K562 (cell line): ENCODE data around the gene LENEP. TPM values are rescaled to one million over a fixed set of nuclear protein-coding genes. Genes with fewer than 3 reads are reported as not detected.

Source experiments
- ATAC-seq: fragments of 200-7000 bp; cut with Tn5 transposase; 3 replicates; pipeline ENCODE4 v1.9.1; 2020; ENCODE audit warnings: moderate library complexity
- BruUV-seq: library from RNA; stranded (reverse); fragments of 400-500 nt; replicated peaks from 2 replicates; lab custom pipeline; 2021; lab: Mats Ljungman, UMichigan
- CTCF ChIA-PET: fragments of 300-600 bp; formaldehyde crosslinking; extraction: SDS; loops from one replicate; lab custom pipeline; 2021; ENCODE audit warnings: low intra/inter-chr PET ratio; lab: Yijun Ruan, JAX
- POLR2A ChIA-PET: fragments of 300-600, 350-650 bp; sonication (Branson Sonifier 250); formaldehyde crosslinking; extraction: SDS; loops from one replicate; lab custom pipeline; 2021; ENCODE audit warnings: antibody characterized with exemption, inconsistent platforms; lab: Yijun Ruan, JAX
- DNase-seq, 4 experiments: peaks; one replicate each; pipeline versions ENCODE4 v3.0.0 to v3.0.0-alpha.2; 2011 to 2018; ENCODE audit warnings: low spot score in 3 of 4, mixed read lengths in 3 of 4; ENCODE audit errors: extremely low read depth in 1 of 4
- FAIRE-seq: peaks from 2 replicates; lab custom pipeline; 2011; peaks lifted over from hg19 to GRCh38; lab: Jason Lieb, UNC
- H2AFZ ChIP-seq: 2 replicates; pipeline ENCODE4 v1.6.0; 2011; ENCODE audit warnings: low read depth, low read length, control low read depth, inconsistent platforms
- H3K27ac ChIP-seq: fragments of 200-600 bp; 3 replicates; pipeline ENCODE4 v1.8.0; 2011; ENCODE audit warnings: low read depth, mild to moderate bottlenecking, control low read depth, inconsistent platforms, low read length, moderate library complexity, mixed read lengths; ENCODE audit errors: extremely low read depth
- H3K27me3 ChIP-seq, 2 experiments: fragments of 300-600 bp in 1 of 2; 2 replicates in 1 of 2; 3 replicates in 1 of 2; pipeline versions ENCODE4 v1.6.0 to v1.8.0; 2011; ENCODE audit warnings: inconsistent platforms in 2 of 2, low read length in 2 of 2, mild to moderate bottlenecking in 1 of 2, mixed read lengths in 1 of 2, moderate library complexity in 1 of 2; ENCODE audit not compliant: control insufficient read depth in 2 of 2, insufficient read depth in 2 of 2
- H3K36me3 ChIP-seq: fragments of 300-600 bp; 3 replicates; pipeline ENCODE4 v1.8.0; 2011; ENCODE audit warnings: mild to moderate bottlenecking, low read length, inconsistent platforms; ENCODE audit not compliant: control insufficient read depth, insufficient read depth
- H3K4me1 ChIP-seq, 2 experiments: fragments of 200-600 bp in 1 of 2; replicated peaks in 1 of 2; 2 replicates in 1 of 2; 3 replicates in 1 of 2; pipeline versions ENCODE4 v1.5.1 to v1.8.0; 2011; ENCODE audit warnings: inconsistent platforms in 2 of 2, low read length in 2 of 2, mild to moderate bottlenecking in 1 of 2, mixed read lengths in 1 of 2, moderate library complexity in 1 of 2; ENCODE audit not compliant: control insufficient read depth in 2 of 2, insufficient read depth in 2 of 2
- H3K4me2 ChIP-seq: 2 replicates; pipeline ENCODE4 v1.6.1; 2011; ENCODE audit warnings: low read length, control low read depth, inconsistent platforms, mixed read lengths; ENCODE audit not compliant: insufficient read depth
- H3K4me3 ChIP-seq: fragments of 200-600 bp; sonication (generic), shearing (Covaris generic); 2 replicates; pipeline ENCODE4 v1.5.1; 2016; ENCODE audit warnings: control low read depth, inconsistent platforms
- H3K79me2 ChIP-seq: fragments of 200-600 bp; 3 replicates; pipeline ENCODE4 v1.8.0; 2011; ENCODE audit warnings: low read length, inconsistent platforms; ENCODE audit not compliant: control insufficient read depth, insufficient read depth
- H3K9ac ChIP-seq, 2 experiments: 2 replicates each; pipeline versions ENCODE4 v1.6.0 to v1.6.1; 2011; ENCODE audit warnings: low read depth in 2 of 2, low read length in 2 of 2, control low read depth in 1 of 2, inconsistent platforms in 1 of 2, mild to moderate bottlenecking in 1 of 2, mixed read lengths in 1 of 2; ENCODE audit not compliant: insufficient read depth in 1 of 2
- H3K9me1 ChIP-seq: one replicate; pipeline ENCODE4 v1.6.0; 2011; ENCODE audit warnings: inconsistent platforms, mild to moderate bottlenecking, low read length, moderate library complexity; ENCODE audit not compliant: control insufficient read depth, insufficient read depth
- H3K9me3 ChIP-seq: replicated peaks from 2 replicates; pipeline ENCODE4 v1.5.1; 2011; ENCODE audit warnings: low read depth, low read length, inconsistent platforms; ENCODE audit not compliant: control insufficient read depth, insufficient read depth
- H4K20me1 ChIP-seq: replicated peaks from 2 replicates; pipeline ENCODE4 v1.6.1; 2011; ENCODE audit warnings: low read length, inconsistent platforms, mixed read lengths; ENCODE audit not compliant: control insufficient read depth, insufficient read depth
- HMG20A ChIP-seq: fragments of 450-650 bp; formaldehyde crosslinking; conservative IDR thresholded peaks from 2 replicates; pipeline ENCODE4 v1.4.0; 2020; ENCODE audit warnings: mild to moderate bottlenecking, mixed read lengths
- HNRNPH1 ChIP-seq: fragments of 200-400 bp; formaldehyde crosslinking; optimal IDR thresholded peaks from 2 replicates; pipeline ENCODE3; 2017; ENCODE audit warnings: low read depth, mild to moderate bottlenecking, low read length, moderate library complexity
- KDM4B ChIP-seq, 2 experiments: fragments of 450-650 bp in 1 of 2; sonication (generic) in 1 of 2; IDR thresholded peaks; 2 replicates each; pipeline ENCODE4 v1.6.1; 2016 to 2017; ENCODE audit warnings: borderline replicate concordance in 2 of 2, antibody characterized with exemption in 1 of 2, low read depth in 1 of 2, mild to moderate bottlenecking in 1 of 2
- NFATC3 ChIP-seq: fragments of 450-650 bp; IDR thresholded peaks from 2 replicates; pipeline ENCODE4 v1.6.1; 2017; ENCODE audit warnings: mild to moderate bottlenecking
- TBL1XR1 ChIP-seq, 2 experiments: IDR thresholded peaks; 2 replicates each; pipeline ENCODE4 v1.6.1; 2012; ENCODE audit warnings: improper control_type of control experiment in 2 of 2, low read length in 2 of 2, mild to moderate bottlenecking in 1 of 2
- YBX1 ChIP-seq: fragments of 450-650 bp; IDR thresholded peaks from 2 replicates; pipeline ENCODE4 v1.7.1; 2016; ENCODE audit warnings: mild to moderate bottlenecking
- ZNF224 ChIP-seq: sonication (generic); formaldehyde crosslinking; IDR thresholded peaks from 2 replicates; pipeline ENCODE4 v1.8.0; 2022; ENCODE audit warnings: mild to moderate bottlenecking, missing genetic modification reagents
- WGBS: fragments of 100-300 bp; shearing (Covaris generic); methylation state at CpG from one replicate; pipeline ENCODE4 v1.1.6; 2016; ENCODE audit warnings: low coverage, mixed read lengths; ENCODE audit not compliant: insufficient coverage; ENCODE audit errors: missing lambda C conversion rate; 5-methylcytosine and 5-hydroxymethylcytosine counted together
- in situ Hi-C: fragments of 300-500 bp; cut with MboI; formaldehyde crosslinking; loops from 4 replicates; pipeline ENCODE4 v1.15.0; 2018; ENCODE audit warnings: inconsistent platforms, mixed read lengths
- intact Hi-C: fragments of 100-400 bp; cut with micrococcal nuclease; formaldehyde crosslinking; loops from 2 replicates; pipeline ENCODE4 v1.14.2; 2022
- polyA plus RNA-seq, 8 experiments: library from polyadenylated mRNA; depleted of rRNA in 4 of 8; stranded (reverse) in 5 of 8; unstranded in 3 of 8; fragments of >200 nt; fragmentation: Nextera tagmentation in 2 of 8; fragmentation: Illumina TruSeq in 1 of 8; extraction: Ambion mirVana in 2 of 8; extraction: Trizol in 1 of 8; gene quantifications; 2 replicates each; pipeline versions ENCODE4 v1.2.1 to v1.2.3, GENCODE V29; 2011 to 2014; ENCODE audit warnings: inconsistent platforms in 1 of 8, missing spikeins in 1 of 8
- total RNA-seq, 7 experiments: library from RNA; depleted of rRNA in 6 of 7; stranded (reverse); fragments of >200 nt in 6 of 7; fragmentation: Illumina TruSeq in 2 of 7; extraction: Trizol in 2 of 7; gene quantifications; 2 replicates each; pipeline versions ENCODE4 v1.2.1 to v1.2.3, GENCODE V29; 2011 to 2021; ENCODE audit warnings: low replicate concordance in 1 of 7
- TF ChIP-seq, protein P1 (sequence below), 2 experiments: fragments of 450-650 bp; formaldehyde crosslinking in 1 of 2; IDR thresholded peaks; 2 replicates each; pipeline versions ENCODE4 v1.4.0 to v1.6.1; 2014 to 2020; ENCODE audit warnings: mild to moderate bottlenecking in 2 of 2, borderline replicate concordance in 1 of 2, low read depth in 1 of 2

The LENEP gene
- total and polyA plus RNA-seq, 9 of the 15 experiments (the other 6 are each of a cell fraction or from before 2014, with no cell fraction given): 0.23 to 0.87 (median 0.67) TPM; not detected in 5

DNA sequence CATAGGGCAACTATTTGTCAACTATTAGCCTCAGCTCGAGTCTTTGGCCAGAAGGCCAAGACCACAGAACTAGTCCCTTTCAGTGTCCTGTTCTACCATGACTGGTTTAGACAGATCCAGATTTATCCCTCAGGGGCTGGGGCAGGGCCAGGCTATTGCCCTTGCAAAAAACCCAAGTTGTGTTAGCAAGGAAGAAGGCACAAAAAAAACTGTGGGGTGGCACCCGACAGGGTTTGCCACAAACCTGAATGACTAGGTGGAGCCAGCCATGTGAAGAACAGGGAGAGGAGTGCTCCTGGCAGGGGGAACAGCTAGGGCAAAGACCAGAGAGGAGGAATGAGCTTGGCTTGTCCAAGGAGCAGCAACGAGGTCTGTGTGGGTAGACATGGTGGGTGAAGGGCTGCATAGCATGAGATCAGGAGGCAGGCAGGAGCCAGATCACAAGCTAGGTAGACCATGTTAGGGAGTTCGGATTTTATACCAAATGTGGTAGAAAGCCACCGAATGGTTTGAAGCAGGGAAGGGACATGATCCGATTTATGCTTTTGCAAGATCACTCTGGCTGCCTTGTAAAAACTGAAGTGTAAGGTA lies 44.6 kb downstream of the LENEP start:
- ATAC-seq (no peak), DNase-seq (no peak), FAIRE-seq (no peak)
- Histone ChIP-seq H3K9me3 (no peaks in the 10 kb centered on the region), H3K36me3 (no peaks in the 10 kb centered on the region), H3K4me2 (no peak overlapping the region), H3K9me1 (no peaks in the 10 kb centered on the region), H3K4me3 (no peak overlapping the region), H4K20me1 (no peaks in the 10 kb centered on the region), H3K27me3 (peaks cover 0 to 23% of the 10 kb centered on the region in 2 experiments; a peak in 3 of 5 replicates), H3K4me1 (peaks cover 3% of the 10 kb centered on the region in 2 experiments; a peak in 2 of 5 replicates), H2AFZ (no peak overlapping the region), H3K27ac (no peak overlapping the region), H3K79me2 (no peaks in the 10 kb centered on the region), H3K9ac (no peak overlapping the region)
- CTCF ChIA-PET: no interaction called here
- in situ Hi-C loops (no loop called here), intact Hi-C loops (no loop called here)
- POLR2A ChIA-PET: interaction anchor here (0.6 kb wide), 2 partner anchors 14 to 107 kb away, joined by 3 to 4 read pairs; no protein-coding TSS in a partner anchor
- TF ChIP-seq KDM4B (IDR thresholded peaks at IDR 0.05; ENCODE audit: borderline replicate concordance in 2 of 2, low read depth in 1 of 2) (no peak), TBL1XR1 (IDR thresholded peaks at IDR 0.05; ENCODE audit: low read length in 2 of 2) (no peak), NFATC3 (no peak), HMG20A (no peak), ZNF224 (CRISPR knock-in tag) (no peak), HNRNPH1 (no peak), YBX1 (no peak)
- TF ChIP-seq, protein P1, sequence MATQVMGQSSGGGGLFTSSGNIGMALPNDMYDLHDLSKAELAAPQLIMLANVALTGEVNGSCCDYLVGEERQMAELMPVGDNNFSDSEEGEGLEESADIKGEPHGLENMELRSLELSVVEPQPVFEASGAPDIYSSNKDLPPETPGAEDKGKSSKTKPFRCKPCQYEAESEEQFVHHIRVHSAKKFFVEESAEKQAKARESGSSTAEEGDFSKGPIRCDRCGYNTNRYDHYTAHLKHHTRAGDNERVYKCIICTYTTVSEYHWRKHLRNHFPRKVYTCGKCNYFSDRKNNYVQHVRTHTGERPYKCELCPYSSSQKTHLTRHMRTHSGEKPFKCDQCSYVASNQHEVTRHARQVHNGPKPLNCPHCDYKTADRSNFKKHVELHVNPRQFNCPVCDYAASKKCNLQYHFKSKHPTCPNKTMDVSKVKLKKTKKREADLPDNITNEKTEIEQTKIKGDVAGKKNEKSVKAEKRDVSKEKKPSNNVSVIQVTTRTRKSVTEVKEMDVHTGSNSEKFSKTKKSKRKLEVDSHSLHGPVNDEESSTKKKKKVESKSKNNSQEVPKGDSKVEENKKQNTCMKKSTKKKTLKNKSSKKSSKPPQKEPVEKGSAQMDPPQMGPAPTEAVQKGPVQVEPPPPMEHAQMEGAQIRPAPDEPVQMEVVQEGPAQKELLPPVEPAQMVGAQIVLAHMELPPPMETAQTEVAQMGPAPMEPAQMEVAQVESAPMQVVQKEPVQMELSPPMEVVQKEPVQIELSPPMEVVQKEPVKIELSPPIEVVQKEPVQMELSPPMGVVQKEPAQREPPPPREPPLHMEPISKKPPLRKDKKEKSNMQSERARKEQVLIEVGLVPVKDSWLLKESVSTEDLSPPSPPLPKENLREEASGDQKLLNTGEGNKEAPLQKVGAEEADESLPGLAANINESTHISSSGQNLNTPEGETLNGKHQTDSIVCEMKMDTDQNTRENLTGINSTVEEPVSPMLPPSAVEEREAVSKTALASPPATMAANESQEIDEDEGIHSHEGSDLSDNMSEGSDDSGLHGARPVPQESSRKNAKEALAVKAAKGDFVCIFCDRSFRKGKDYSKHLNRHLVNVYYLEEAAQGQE (IDR thresholded peaks at IDR 0.05; ENCODE audit: borderline replicate concordance): no peak
- TF ChIP-seq, protein P1 (CRISPR knock-in tag; IDR thresholded peaks at IDR 0.05; ENCODE audit: low read depth): no peak
- 21% methylated on average over 6 of the region's 6 CpGs for WGBS
- no TSS peak for BruUV-seq
